Calu3 (cell line): ENCODE data around the gene LARGE1. TPM values are rescaled to one million over a fixed set of nuclear protein-coding genes. Genes with fewer than 3 reads are reported as not detected.

Experiments
- BruUV-seq: library from RNA; stranded (reverse); fragments of 400-500 nt; replicated peaks from 2 replicates; lab custom pipeline; 2021; lab: Mats Ljungman, UMichigan
- CTCF ChIA-PET: fragments of 300-600 bp; sonication (Branson Sonifier 250); formaldehyde crosslinking; loops from one replicate; lab custom pipeline; 2022; ENCODE audit warnings: antibody characterized with exemption; lab: Charles Lee
- DNase-seq: peaks from one replicate; pipeline ENCODE4 v3.0.0; 2022
- H3K27ac Mint-ChIP-seq: one replicate; pipeline ENCODE4 v1.8.0; 2022; ENCODE audit warnings: mixed read lengths; ENCODE audit not compliant: unreplicated experiment
- H3K27me3 Mint-ChIP-seq: one replicate; pipeline ENCODE4 v1.8.0; 2022; ENCODE audit warnings: mixed read lengths; ENCODE audit not compliant: unreplicated experiment
- H3K36me3 Mint-ChIP-seq: one replicate; pipeline ENCODE4 v1.8.0; 2022; ENCODE audit warnings: mild to moderate bottlenecking, moderate library complexity, mixed read lengths; ENCODE audit not compliant: insufficient read depth, unreplicated experiment
- H3K4me1 Mint-ChIP-seq: one replicate; pipeline ENCODE4 v1.8.0; 2022; ENCODE audit warnings: mild to moderate bottlenecking, low read depth, mixed read lengths; ENCODE audit not compliant: unreplicated experiment
- H3K4me3 Mint-ChIP-seq: one replicate; pipeline ENCODE4 v1.8.0; 2022; ENCODE audit warnings: mild to moderate bottlenecking, low read depth, moderate library complexity, mixed read lengths; ENCODE audit not compliant: unreplicated experiment
- H3K9me3 Mint-ChIP-seq: one replicate; pipeline ENCODE4 v1.8.0; 2022; ENCODE audit warnings: low read depth, mixed read lengths; ENCODE audit not compliant: unreplicated experiment
- CTCF ChIP-seq: fragments of 200-600 bp; IDR thresholded peaks from one replicate; pipeline ENCODE4 v1.8.0; 2022; ENCODE audit warnings: antibody characterized with exemption; ENCODE audit not compliant: unreplicated experiment
- intact Hi-C: fragments of 100-400 bp; cut with micrococcal nuclease; formaldehyde crosslinking; loops from one replicate; pipeline ENCODE4 v1.10.0; 2022; ENCODE audit not compliant: unreplicated experiment
- total RNA-seq: library from RNA; stranded (reverse); gene quantifications from 2 replicates; pipeline ENCODE4 v1.2.3, GENCODE V29; 2022

The LARGE1 gene
- total RNA-seq, 1 experiment from 2014 or later: 11.6 TPM

DNA sequence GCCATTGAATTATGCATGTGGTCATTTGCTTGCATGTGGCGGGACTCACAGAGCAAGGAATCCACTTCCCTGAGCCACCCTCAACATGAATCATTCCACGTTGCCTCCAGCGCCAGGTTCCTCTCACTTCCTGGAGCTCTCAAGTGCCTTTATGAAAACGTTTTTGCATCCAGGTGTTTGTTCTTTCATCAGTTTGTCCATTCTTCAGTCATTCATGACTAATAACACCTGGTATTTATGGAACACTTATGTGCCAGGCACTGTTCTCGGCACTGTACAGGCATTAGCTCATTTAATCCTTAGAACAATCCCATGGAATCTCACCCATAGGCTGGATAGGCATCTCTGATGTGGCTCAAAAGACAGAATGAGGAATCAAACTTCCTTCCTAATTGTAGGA lies 606.0 kb downstream of the LARGE1 start:
- intact Hi-C loops: no loop called here
- Mint-ChIP-seq H3K27ac (no peak overlapping the region), H3K27me3 (no peaks in the 10 kb centered on the region), H3K4me1 (no peaks in the 10 kb centered on the region), H3K4me3 (no peak overlapping the region), H3K9me3 (no peaks in the 10 kb centered on the region), H3K36me3 (peaks cover 4% of the 10 kb centered on the region)
- DNase-seq: no peak
- CTCF ChIA-PET: interaction anchor here (0.5 to 1.2 kb wide), 2 partner anchors 15 to 54 kb away, joined by 3 read pairs; no protein-coding TSS in a partner anchor
- BruUV-seq: no TSS peak
- TF ChIP-seq CTCF: no peak

GRCh38 chr22:33303099-33303498 lies 617.2 kb downstream of the LARGE1 start:
- H3K4me1 Mint-ChIP-seq: peaks cover 10% of the 10 kb centered on the region
- no TSS peak for BruUV-seq
- H3K27me3 Mint-ChIP-seq: no peaks in the 10 kb centered on the region
- intact Hi-C loops: loop anchor here (5.0 kb wide), 1 partner anchor 164 kb away; no protein-coding TSS in a partner anchor
- CTCF ChIA-PET: interaction anchor here (1.7 to 1.8 kb wide), 2 partner anchors 164 to 216 kb away, joined by 13 to 14 read pairs; no protein-coding TSS in a partner anchor
- H3K27ac Mint-ChIP-seq: no peak overlapping the region
- TF ChIP-seq CTCF: no peak
- H3K9me3 Mint-ChIP-seq: no peaks in the 10 kb centered on the region
- H3K4me3 Mint-ChIP-seq: no peak overlapping the region
- H3K36me3 Mint-ChIP-seq: peaks cover 6% of the 10 kb centered on the region
- DNase-seq: no peak

DNA sequence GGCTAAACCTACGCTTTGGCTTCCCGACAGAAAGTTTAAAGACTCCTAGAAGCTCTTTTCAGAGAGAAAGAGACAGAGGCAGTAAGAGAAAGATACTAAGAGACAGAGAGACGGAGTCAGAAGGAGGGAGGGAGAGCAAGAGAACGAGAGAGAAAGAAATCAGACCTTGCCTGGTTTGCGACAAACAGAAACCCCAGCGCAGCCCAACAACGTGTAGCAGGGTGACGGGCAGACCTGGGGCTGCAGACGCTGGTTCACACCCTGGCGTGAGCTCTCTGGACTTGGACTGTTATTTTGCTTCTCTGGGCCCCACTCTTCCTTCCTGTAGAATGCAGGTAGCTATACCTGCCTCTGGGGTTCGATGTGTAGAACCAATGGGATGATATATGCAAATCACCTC lies 617.7 kb downstream of the LARGE1 start:
- no peak overlapping the region for H3K4me3 Mint-ChIP-seq
- BruUV-seq: no TSS peak
- H3K4me1 Mint-ChIP-seq: peaks cover 10% of the 10 kb centered on the region
- H3K9me3 Mint-ChIP-seq: no peaks in the 10 kb centered on the region
- H3K36me3 Mint-ChIP-seq: peaks cover 6% of the 10 kb centered on the region
- DNase-seq: no peak
- no peak overlapping the region for H3K27ac Mint-ChIP-seq
- TF ChIP-seq CTCF: no peak
- CTCF ChIA-PET: interaction anchor here (1.3 to 1.8 kb wide), 4 partner anchors 165 to 217 kb away, joined by 3 to 14 read pairs (median 8); no protein-coding TSS in a partner anchor
- intact Hi-C loops: loop anchor here (1.0 to 5.0 kb wide), 2 partner anchors 165 to 217 kb away; no protein-coding TSS in a partner anchor
- no peaks in the 10 kb centered on the region for H3K27me3 Mint-ChIP-seq

DNA sequence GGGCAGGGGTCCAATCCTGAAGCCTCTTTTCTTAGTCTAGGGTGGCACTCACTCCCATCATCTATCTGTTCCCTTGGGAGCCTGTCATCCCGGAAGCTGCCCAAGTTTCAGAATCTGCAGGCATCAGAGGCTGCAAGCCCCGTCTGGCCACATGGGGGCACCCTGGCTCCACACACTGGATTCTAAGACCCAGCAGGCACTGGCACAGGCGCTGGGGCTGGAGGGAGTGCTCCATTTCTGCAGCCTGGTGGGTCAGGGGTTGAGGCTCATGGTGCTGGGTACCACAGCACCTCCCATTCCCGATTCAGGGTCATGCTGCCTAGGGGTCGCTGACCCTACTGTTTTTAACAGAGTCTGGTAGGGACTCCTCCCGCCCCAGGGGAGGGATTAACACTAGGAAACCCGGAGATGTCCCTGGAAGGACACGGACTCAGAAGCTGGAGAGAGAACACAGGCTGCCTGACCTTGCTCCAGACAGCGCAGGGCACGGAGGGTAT lies 618.2 kb downstream of the LARGE1 start:
- no peak overlapping the region for H3K4me3 Mint-ChIP-seq
- peak; percentile 97 for TF ChIP-seq CTCF
- H3K36me3 Mint-ChIP-seq: peaks cover 6% of the 10 kb centered on the region
- CTCF ChIA-PET: interaction anchor here (0.6 to 1.8 kb wide), 7 partner anchors 27 to 461 kb away, joined by 3 to 14 read pairs (median 4); no protein-coding TSS in a partner anchor
- H3K4me1 Mint-ChIP-seq: peaks cover 10% of the 10 kb centered on the region
- H3K27me3 Mint-ChIP-seq: no peaks in the 10 kb centered on the region
- no peak overlapping the region for H3K27ac Mint-ChIP-seq
- no TSS peak for BruUV-seq
- intact Hi-C loops: loop anchor here (1.0 to 5.0 kb wide), 2 partner anchors 165 to 217 kb away; no protein-coding TSS in a partner anchor
- peak; percentile 92 for DNase-seq
- H3K9me3 Mint-ChIP-seq: no peaks in the 10 kb centered on the region
